A549 (cell line): ENCODE results near the gene NPRL2. TPM values are rescaled to one million over a fixed set of nuclear protein-coding genes. Genes with fewer than 3 reads are reported as not detected.
A peak's percentile ranks its signal among the peaks of the same experiment; 100 is the strongest.

ENCODE experiments used
- ATAC-seq, 2 experiments: fragments of 200-7000 bp in 1 of 2; fragments of >200 bp in 1 of 2; cut with Nextera tagmentation in 1 of 2; cut with Tn5 transposase in 1 of 2; 3 replicates each; pipeline versions ENCODE4 v1.8.0 to v1.9.1; 2018 to 2020; ENCODE audit warnings: mild to moderate bottlenecking in 1 of 2, moderate library complexity in 1 of 2
- CTCF ChIA-PET: fragments of 300-600 bp; sonication (Branson Sonifier 250); formaldehyde crosslinking; extraction: SDS; loops from one replicate; lab custom pipeline; 2021; ENCODE audit warnings: antibody characterized with exemption, inconsistent platforms; lab: Yijun Ruan, JAX
- POLR2A ChIA-PET: fragments of 350-600 bp; formaldehyde crosslinking; extraction: SDS; loops from one replicate; lab custom pipeline; 2021; ENCODE audit warnings: antibody characterized with exemption, inconsistent platforms; lab: Yijun Ruan, JAX
- DNase-seq, 2 experiments: peaks; one replicate each; pipeline versions ENCODE4 v3.0.0 to v3.0.0-alpha.2; 2011 to 2016; ENCODE audit warnings: low read depth in 1 of 2, low spot score in 1 of 2
- FAIRE-seq: peaks from 2 replicates; lab custom pipeline; 2011; peaks lifted over from hg19 to GRCh38; lab: Jason Lieb, UNC
- H3K27ac ChIP-seq, 2 experiments: fragments of >200 bp; sonication (Bioruptor Twin); formaldehyde crosslinking; 3 replicates each; pipeline ENCODE4 v1.5.1; 2016 to 2017
- H3K4me1 ChIP-seq: fragments of >200 bp; sonication (Bioruptor Twin); formaldehyde crosslinking; 3 replicates; pipeline ENCODE4 v1.6.1; 2016
- H3K4me2 ChIP-seq: fragments of >200 bp; sonication (Bioruptor Twin); formaldehyde crosslinking; 3 replicates; pipeline ENCODE4 v1.6.1; 2016
- H3K4me3 ChIP-seq: fragments of >200 bp; sonication (Bioruptor Twin); formaldehyde crosslinking; 3 replicates; pipeline ENCODE4 v1.5.1; 2016
- H3K9me3 ChIP-seq: fragments of >200 bp; sonication (Bioruptor Twin); formaldehyde crosslinking; 3 replicates; pipeline ENCODE4 v1.6.1; 2016
- CBX2 ChIP-seq: fragments of 200-600 bp; sonication (generic); IDR thresholded peaks from 2 replicates; pipeline ENCODE4 v1.6.1; 2016; ENCODE audit warnings: low read depth, mild to moderate bottlenecking, borderline replicate concordance
- CBX8 ChIP-seq: fragments of 200-600 bp; sonication (generic); IDR thresholded peaks from 2 replicates; pipeline ENCODE4 v1.6.1; 2016
- EHMT2 ChIP-seq: fragments of 200-600 bp; sonication (generic); IDR thresholded peaks from 2 replicates; pipeline ENCODE4 v1.6.1; 2016; ENCODE audit warnings: antibody characterized with exemption, low read depth, mild to moderate bottlenecking, moderate library complexity
- GATA3 ChIP-seq: IDR thresholded peaks from 2 replicates; pipeline ENCODE4 v1.6.1; 2012; ENCODE audit warnings: borderline replicate concordance
- KDM1A ChIP-seq: fragments of 200-600 bp; sonication (generic); IDR thresholded peaks from 2 replicates; pipeline ENCODE4 v1.6.1; 2016; ENCODE audit warnings: low read depth, mild to moderate bottlenecking
- KDM5A ChIP-seq: fragments of 200-600 bp; sonication (generic); IDR thresholded peaks from 2 replicates; pipeline ENCODE4 v1.6.1; 2016; ENCODE audit warnings: antibody characterized with exemption, mild to moderate bottlenecking
- NFE2L2 ChIP-seq: fragments of 150-350 bp; conservative IDR thresholded peaks from 2 replicates; pipeline ENCODE4 v1.6.1; 2014; ENCODE audit warnings: low read length
- PHF8 ChIP-seq: fragments of 200-600 bp; sonication (generic); IDR thresholded peaks from 2 replicates; pipeline ENCODE4 v1.6.1; 2016; ENCODE audit warnings: low read depth, mild to moderate bottlenecking, antibody characterized with exemption, moderate library complexity, borderline replicate concordance
- POLR2AphosphoS2 ChIP-seq: conservative IDR thresholded peaks from 2 replicates; pipeline ENCODE4 v1.6.1; 2012; ENCODE audit warnings: low read length, improper control_type of control experiment, inconsistent platforms
- RARB ChIP-seq: fragments of 250-450 bp; sonication (Bioruptor Pico); IDR thresholded peaks from 2 replicates; pipeline ENCODE4 v1.8.0; 2021; ENCODE audit warnings: mild to moderate bottlenecking, moderate library complexity
- REST ChIP-seq: fragments of 200-600 bp; sonication (generic); IDR thresholded peaks from 2 replicates; pipeline ENCODE4 v1.6.1; 2016; ENCODE audit warnings: antibody characterized with exemption, mild to moderate bottlenecking, moderate library complexity
- RFX5 ChIP-seq: fragments of 450-650 bp; IDR thresholded peaks from 2 replicates; pipeline ENCODE4 v1.7.1; 2014; ENCODE audit warnings: antibody characterized with exemption, mild to moderate bottlenecking, moderate library complexity
- SMC3 ChIP-seq: fragments of >200 bp; sonication (Bioruptor Twin); formaldehyde crosslinking; IDR thresholded peaks from 3 replicates; pipeline ENCODE4 v1.6.1; 2018; ENCODE audit warnings: inconsistent platforms
- SREBF2 ChIP-seq: fragments of 450-650 bp; IDR thresholded peaks from 2 replicates; pipeline ENCODE4 v1.6.1; 2014; ENCODE audit warnings: mild to moderate bottlenecking, moderate library complexity
- TFCP2L1 ChIP-seq: fragments of 250-450 bp; sonication (Bioruptor Pico); IDR thresholded peaks from 2 replicates; pipeline ENCODE4 v1.5.0; 2021; ENCODE audit warnings: mild to moderate bottlenecking
- ZSCAN20 ChIP-seq: fragments of 250-450 bp; sonication (Bioruptor Pico); IDR thresholded peaks from 2 replicates; pipeline ENCODE4 v1.8.0; 2022; ENCODE audit warnings: mild to moderate bottlenecking, moderate library complexity
- WGBS: methylation state at CpG from one replicate; pipeline ENCODE4 v1.1.6; 2017; ENCODE audit errors: missing lambda C conversion rate; 5-methylcytosine and 5-hydroxymethylcytosine counted together
- polyA plus RNA-seq, 4 experiments: library from polyadenylated mRNA; depleted of rRNA in 3 of 4; stranded (reverse); fragments of >200 nt; fragmentation: RNase III in 1 of 4; extraction: RNeasy Plus Mini Kit Qiagen cat#74134 plus additional on column Dnase treatment in 1 of 4; gene quantifications; 2 replicates in 3 of 4; 3 replicates in 1 of 4; pipeline ENCODE4 v1.2.3, GENCODE V29; 2011 to 2017
- TF ChIP-seq, protein P1 (sequence below): fragments of >200 bp; sonication (Bioruptor Twin); formaldehyde crosslinking; IDR thresholded peaks from 2 replicates; pipeline ENCODE4 v1.6.1; 2016
- TF ChIP-seq, protein P2 (sequence below): fragments of 450-650 bp; IDR thresholded peaks from 2 replicates; pipeline ENCODE4 v1.6.1; 2014; ENCODE audit warnings: antibody characterized with exemption
- TF ChIP-seq, protein P3 (sequence below): fragments of >200 bp; sonication (Bioruptor Twin); formaldehyde crosslinking; IDR thresholded peaks from 3 replicates; pipeline ENCODE4 v1.5.1; 2016

The NPRL2 gene
- polyA plus RNA-seq, 2 of the 4 experiments (the other 2 are of a cell fraction) = 19.5 to 19.9 TPM

DNA sequence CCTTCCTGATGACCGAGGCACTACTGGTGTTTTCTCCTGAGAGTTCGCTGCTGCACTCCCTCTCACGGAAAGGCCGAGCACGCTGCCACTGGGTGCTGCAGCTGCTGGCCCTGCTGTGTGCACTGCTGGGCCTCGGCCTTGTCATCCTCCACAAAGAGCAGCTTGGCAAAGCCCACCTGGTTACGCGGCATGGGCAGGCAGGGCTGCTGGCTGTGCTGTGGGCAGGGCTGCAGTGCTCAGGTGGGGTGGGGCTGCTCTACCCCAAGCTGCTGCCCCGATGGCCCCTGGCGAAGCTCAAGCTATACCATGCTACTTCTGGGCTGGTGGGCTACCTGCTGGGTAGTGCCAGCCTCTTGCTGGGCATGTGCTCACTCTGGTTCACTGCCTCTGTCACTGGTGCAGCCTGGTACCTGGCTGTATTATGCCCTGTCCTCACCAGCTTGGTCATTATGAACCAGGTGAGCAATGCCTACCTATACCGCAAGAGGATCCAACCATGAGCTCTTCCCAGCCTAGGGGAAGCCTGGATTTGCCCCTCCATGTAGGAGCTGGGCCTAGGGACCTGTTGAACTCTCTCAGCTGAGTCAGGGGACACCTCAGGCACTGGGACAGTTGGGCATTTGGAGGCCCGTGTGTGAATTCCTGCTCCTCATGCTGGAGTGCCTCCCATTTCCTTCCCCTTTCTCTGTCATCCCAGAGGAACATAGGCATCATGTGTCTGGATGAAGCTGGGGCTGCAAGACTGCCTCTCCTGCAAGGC is 2.9 kb upstream of the NPRL2 start:
- Histone ChIP-seq H3K4me1 (peaks cover 47% of the 10 kb centered on the region), H3K9me3 (no peaks in the 10 kb centered on the region), H3K4me3 (no peak overlapping the region), H3K4me2 (no peak overlapping the region), H3K27ac (no peak overlapping the region)
- TF ChIP-seq PHF8 (no peak), GATA3 (no peak), EHMT2 (no peak), RARB (no peak), POLR2AphosphoS2 (no peak), TFCP2L1 (CRISPR knock-in tag) (no peak), CBX8 (no peak), SREBF2 (no peak), RFX5 (no peak), KDM1A (no peak), SMC3 (no peak), KDM5A (no peak), CBX2 (no peak), NFE2L2 (no peak), ZSCAN20 (no peak)
- TF ChIP-seq, protein P1, sequence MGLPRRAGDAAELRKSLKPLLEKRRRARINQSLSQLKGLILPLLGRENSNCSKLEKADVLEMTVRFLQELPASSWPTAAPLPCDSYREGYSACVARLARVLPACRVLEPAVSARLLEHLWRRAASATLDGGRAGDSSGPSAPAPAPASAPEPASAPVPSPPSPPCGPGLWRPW = no peak
- TF ChIP-seq, protein P2, sequence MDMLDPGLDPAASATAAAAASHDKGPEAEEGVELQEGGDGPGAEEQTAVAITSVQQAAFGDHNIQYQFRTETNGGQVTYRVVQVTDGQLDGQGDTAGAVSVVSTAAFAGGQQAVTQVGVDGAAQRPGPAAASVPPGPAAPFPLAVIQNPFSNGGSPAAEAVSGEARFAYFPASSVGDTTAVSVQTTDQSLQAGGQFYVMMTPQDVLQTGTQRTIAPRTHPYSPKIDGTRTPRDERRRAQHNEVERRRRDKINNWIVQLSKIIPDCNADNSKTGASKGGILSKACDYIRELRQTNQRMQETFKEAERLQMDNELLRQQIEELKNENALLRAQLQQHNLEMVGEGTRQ = no peak
- POLR2A ChIA-PET = no interaction called here
- DNase-seq = no peak
- CTCF ChIA-PET = interaction anchor here (0.6 to 1.7 kb wide), 7 partner anchors 16 to 1556 kb away, joined by 3 to 5 read pairs (median 4); partner anchors contain the start of gene TUSC2
- no peak for ATAC-seq
- 93% methylated on average over 6 of the region's 12 CpGs for WGBS
- FAIRE-seq = no peak

DNA sequence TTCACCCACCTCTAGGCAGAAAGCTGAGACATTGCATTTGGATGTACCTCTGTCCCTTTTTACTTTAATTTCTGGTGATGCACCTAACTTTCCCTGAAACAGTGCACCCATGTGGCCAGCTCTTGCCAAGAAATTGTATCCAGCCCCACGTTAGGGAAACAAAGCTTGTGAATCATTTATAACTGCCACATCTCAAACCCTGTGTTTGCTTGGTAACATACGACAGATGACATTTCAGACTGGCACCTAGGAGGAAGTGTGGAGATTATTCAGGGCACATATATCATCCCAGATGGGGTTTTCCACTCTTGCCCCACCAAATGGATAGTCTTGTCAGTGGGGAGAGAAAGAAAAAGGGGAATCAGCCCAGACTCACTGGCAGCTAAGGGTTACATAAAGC is 2.2 kb upstream of the NPRL2 start:
- Histone ChIP-seq H3K4me3 (no peak overlapping the region), H3K4me2 (no peak overlapping the region), H3K27ac (no peak overlapping the region), H3K4me1 (peaks cover 40% of the 10 kb centered on the region), H3K9me3 (no peaks in the 10 kb centered on the region)
- CTCF ChIA-PET = interaction anchor here (0.6 to 1.7 kb wide), 7 partner anchors 12 to 1557 kb away, joined by 3 to 5 read pairs (median 4); partner anchors contain the start of gene TUSC2
- 0% methylated on average over 2 of the region's 2 CpGs for WGBS
- DNase-seq = peak; percentile 47 to 56
- ATAC-seq = no peak; a peak in 1 of 6 replicates
- TF ChIP-seq, protein P3, sequence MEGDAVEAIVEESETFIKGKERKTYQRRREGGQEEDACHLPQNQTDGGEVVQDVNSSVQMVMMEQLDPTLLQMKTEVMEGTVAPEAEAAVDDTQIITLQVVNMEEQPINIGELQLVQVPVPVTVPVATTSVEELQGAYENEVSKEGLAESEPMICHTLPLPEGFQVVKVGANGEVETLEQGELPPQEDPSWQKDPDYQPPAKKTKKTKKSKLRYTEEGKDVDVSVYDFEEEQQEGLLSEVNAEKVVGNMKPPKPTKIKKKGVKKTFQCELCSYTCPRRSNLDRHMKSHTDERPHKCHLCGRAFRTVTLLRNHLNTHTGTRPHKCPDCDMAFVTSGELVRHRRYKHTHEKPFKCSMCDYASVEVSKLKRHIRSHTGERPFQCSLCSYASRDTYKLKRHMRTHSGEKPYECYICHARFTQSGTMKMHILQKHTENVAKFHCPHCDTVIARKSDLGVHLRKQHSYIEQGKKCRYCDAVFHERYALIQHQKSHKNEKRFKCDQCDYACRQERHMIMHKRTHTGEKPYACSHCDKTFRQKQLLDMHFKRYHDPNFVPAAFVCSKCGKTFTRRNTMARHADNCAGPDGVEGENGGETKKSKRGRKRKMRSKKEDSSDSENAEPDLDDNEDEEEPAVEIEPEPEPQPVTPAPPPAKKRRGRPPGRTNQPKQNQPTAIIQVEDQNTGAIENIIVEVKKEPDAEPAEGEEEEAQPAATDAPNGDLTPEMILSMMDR = 0 out of 3 replicates have a peak, but pooled peaks have one; percentile 9
- TF ChIP-seq KDM5A = no peak
- no peak for FAIRE-seq
- POLR2A ChIA-PET = no interaction called here

GRCh38 chr3:50351323-50351697 is 735 bp upstream of the NPRL2 start:
- no peak for FAIRE-seq
- ChIA-PET CTCF (interaction anchor here (1.3 to 5.3 kb wide), 4 partner anchors 191 to 263 kb away, joined by 3 to 32 read pairs (median 4); no protein-coding TSS in a partner anchor), POLR2A (interaction anchor here (0.6 to 1.6 kb wide), 3 partner anchors 8 to 23 kb away, joined by 5 to 13 read pairs (median 10); partner anchors contain the start of genes TMEM115 and TUSC2)
- Histone ChIP-seq H3K27ac (peak overlapping the region; percentile 97 to 100), H3K4me1 (peaks cover 30% of the 10 kb centered on the region), H3K4me2 (peak overlapping the region; percentile 99), H3K4me3 (peak overlapping the region; percentile 76), H3K9me3 (no peaks in the 10 kb centered on the region)
- ATAC-seq = no peak; a peak in 1 of 6 replicates
- 0 out of 2 replicates have a peak, but pooled peaks have one; percentile 3 for TF ChIP-seq REST
- TF ChIP-seq, protein P3 = no peak
- TF ChIP-seq, all 56 proteins: peak for 1
- 62% methylated on average over 10 of the region's 11 CpGs for WGBS
- no peak for DNase-seq
